Mammary epithelial cell (primary cell): ENCODE data around the gene MICA.

Experiments used
- CTCF ChIP-seq, 2 donors: IDR thresholded peaks in 1 of 2; conservative IDR thresholded peaks in 1 of 2; 2 replicates each; pipeline ENCODE4 v1.5.1; 2011 to 2012; ENCODE audit warnings: inconsistent platforms in 2 of 2, low read length in 2 of 2, mild to moderate bottlenecking in 2 of 2, control low read depth in 1 of 2, low read depth in 1 of 2; ENCODE audit not compliant: insufficient read depth in 1 of 2; ENCODE audit errors: extremely low read depth in 1 of 2
- EZH2 ChIP-seq: IDR thresholded peaks from 2 replicates; pipeline ENCODE4 v1.6.1; 2012; ENCODE audit warnings: low read length, inconsistent platforms, borderline replicate concordance

GRCh38 chr6:31386099-31386498, 17.3 kb upstream of the MICA start:
- TF ChIP-seq EZH2, result no peak
- TF ChIP-seq CTCF (conservative IDR thresholded peaks at IDR 0.05 in 1 of 2, IDR thresholded peaks at IDR 0.05 in 1 of 2; ENCODE audit: extremely low read depth in 1 of 2, insufficient read depth in 1 of 2, low read depth in 1 of 2, low read length in 2 of 2), result no peak
